C4-2B (cell line): Measurements from ENCODE around the gene COL9A2.

Experiments used
- ZFX ChIP-seq: fragments of 450-650 bp; IDR thresholded peaks from 2 replicates; pipeline ENCODE4 v1.6.1; 2017
- TF ChIP-seq, protein P1 (sequence below): fragments of 450-650 bp; conservative IDR thresholded peaks from 2 replicates; pipeline ENCODE4 v1.5.1; 2017; ENCODE audit warnings: mild to moderate bottlenecking

DNA sequence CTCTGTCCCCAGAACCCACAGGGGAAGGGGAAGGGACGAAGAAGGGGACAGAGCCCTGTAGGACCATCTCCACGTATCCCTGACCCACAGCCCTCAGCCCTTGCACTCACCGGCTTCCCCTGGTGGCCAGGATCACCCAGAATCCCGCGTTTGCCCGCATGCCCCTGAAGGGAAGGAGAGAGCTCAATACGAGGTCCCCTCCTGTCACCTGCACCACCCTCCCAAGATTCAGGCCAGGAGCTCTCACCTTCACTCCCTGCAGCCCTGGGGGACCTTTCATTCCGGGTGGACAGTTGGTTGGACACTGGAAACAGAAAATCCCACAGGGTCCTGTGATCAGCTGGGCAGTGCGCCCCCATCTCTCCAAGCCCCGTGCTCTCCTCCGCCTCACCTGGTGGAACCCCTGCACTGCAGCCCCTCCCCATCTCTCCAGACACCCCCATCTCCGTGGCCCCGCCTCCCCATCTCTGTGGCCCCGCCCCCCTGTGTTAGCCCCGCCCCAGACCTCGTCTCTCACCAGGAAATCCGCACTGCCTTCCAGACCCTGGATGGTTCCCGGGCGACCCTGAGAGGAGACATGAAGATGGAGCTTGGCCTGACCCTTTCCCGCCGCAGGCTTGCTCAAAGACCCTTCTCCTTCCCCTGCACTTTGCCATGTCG is 6.0 kb downstream of the COL9A2 start:
- TF ChIP-seq, protein P1, sequence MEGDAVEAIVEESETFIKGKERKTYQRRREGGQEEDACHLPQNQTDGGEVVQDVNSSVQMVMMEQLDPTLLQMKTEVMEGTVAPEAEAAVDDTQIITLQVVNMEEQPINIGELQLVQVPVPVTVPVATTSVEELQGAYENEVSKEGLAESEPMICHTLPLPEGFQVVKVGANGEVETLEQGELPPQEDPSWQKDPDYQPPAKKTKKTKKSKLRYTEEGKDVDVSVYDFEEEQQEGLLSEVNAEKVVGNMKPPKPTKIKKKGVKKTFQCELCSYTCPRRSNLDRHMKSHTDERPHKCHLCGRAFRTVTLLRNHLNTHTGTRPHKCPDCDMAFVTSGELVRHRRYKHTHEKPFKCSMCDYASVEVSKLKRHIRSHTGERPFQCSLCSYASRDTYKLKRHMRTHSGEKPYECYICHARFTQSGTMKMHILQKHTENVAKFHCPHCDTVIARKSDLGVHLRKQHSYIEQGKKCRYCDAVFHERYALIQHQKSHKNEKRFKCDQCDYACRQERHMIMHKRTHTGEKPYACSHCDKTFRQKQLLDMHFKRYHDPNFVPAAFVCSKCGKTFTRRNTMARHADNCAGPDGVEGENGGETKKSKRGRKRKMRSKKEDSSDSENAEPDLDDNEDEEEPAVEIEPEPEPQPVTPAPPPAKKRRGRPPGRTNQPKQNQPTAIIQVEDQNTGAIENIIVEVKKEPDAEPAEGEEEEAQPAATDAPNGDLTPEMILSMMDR, result no peak; the same call in 1 of the 2 replicates
- no peak for TF ChIP-seq ZFX
